Prostate gland (tissue), 1 donor: Measurements from ENCODE around the gene CT45A1.

Experiments used
- POLR2A ChIP-seq: fragments of 450-650 bp; IDR thresholded peaks from one replicate; pipeline ENCODE4 v1.6.1; 2016; ENCODE audit warnings: antibody characterized with exemption, mild to moderate bottlenecking
- POLR2AphosphoS5 ChIP-seq: sonication (generic); formaldehyde crosslinking; IDR thresholded peaks from one replicate; pipeline ENCODE4 v1.6.1; 2017; ENCODE audit warnings: antibody characterized with exemption

- TF ChIP-seq POLR2AphosphoS5: no peak
- TF ChIP-seq POLR2A: no peak
Observed at GRCh38 chrX:135707880-135708279, 5.6 kb upstream of the CT45A1 start.
